Fibroblast of lung (primary cell): ENCODE measurements around the gene CSNK1E.

Experiments
- CTCF ChIP-seq, 2 donors: IDR thresholded peaks in 1 of 2; conservative IDR thresholded peaks in 1 of 2; 1 replicate in 1 of 2; 2 replicates in 1 of 2; pipeline ENCODE4 v1.5.1; 2011 to 2012; ENCODE audit warnings: low read length in 2 of 2, control low read depth in 1 of 2, inconsistent platforms in 1 of 2, low read depth in 1 of 2, mild to moderate bottlenecking in 1 of 2
- EZH2 ChIP-seq: IDR thresholded peaks from 2 replicates; pipeline ENCODE4 v1.5.1; 2012; ENCODE audit warnings: low read length, control low read depth, mild to moderate bottlenecking; ENCODE audit errors: missing control alignments

GRCh38 chr22:38249803-38250642 lies 67.2 kb downstream of the CSNK1E start:
- TF ChIP-seq CTCF (conservative IDR thresholded peaks at IDR 0.05 in 1 of 2, IDR thresholded peaks at IDR 0.05 in 1 of 2; ENCODE audit: low read depth in 1 of 2, low read length in 2 of 2) (no peak), EZH2 (no peak)
